Activated gamma-delta T cell treated with anti-CD3 and anti-CD28 coated beads, Interleukin-2, amount 50 U/mL, for 16 hours (primary cell): Measurements from ENCODE around the gene CBX3.
"Not testable (repeated sequence)": the region's sequence is repeated elsewhere in the genome, so short reads cannot be mapped to it uniquely, and the experiment has no call there.

Experiments
- DNase-seq: peaks from one replicate; pipeline ENCODE4 v3.0.0-alpha.2; 2020; ENCODE audit warnings: low read depth

CBX3 gene

DNA sequence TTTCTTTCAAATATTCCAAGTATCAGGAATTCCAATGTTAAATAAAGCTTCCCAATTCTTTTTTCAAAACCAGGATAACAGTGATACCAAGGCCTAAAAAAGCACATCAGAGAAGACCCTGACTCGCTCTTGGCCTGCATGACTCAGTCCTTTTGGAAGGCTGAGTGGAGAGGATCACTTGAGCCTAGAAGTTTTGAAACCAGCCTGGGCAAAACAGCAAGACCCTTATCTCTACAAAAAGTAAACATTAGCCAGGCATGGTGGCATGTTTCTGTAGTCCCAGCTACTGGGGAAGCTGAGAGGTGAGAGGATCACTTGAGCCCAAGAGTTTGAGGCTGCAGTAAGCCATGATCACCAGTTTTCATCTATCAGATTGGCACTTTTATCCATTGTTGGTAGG, 30.9 kb upstream of the CBX3 start:
- DNase-seq = no peak

DNA sequence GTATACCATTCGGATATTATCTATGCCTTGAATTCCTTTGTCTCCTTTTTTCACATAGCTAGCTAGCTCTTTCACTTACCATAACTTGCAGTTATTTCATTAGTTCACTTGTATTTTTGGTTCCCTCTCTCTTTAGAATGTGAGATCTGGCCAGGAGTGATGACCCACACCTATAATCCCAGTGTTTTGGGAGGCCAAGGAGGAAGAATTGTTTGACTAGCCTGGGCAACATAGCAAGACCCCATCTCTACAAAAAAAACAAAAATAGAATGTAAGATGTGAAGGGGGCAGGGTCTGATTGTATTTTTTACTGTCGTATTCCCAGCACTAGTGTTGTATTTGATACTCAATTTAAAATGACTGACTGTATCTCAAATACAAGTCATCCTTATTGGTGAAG, 29.9 kb upstream of the CBX3 start:
- no peak for DNase-seq

DNA sequence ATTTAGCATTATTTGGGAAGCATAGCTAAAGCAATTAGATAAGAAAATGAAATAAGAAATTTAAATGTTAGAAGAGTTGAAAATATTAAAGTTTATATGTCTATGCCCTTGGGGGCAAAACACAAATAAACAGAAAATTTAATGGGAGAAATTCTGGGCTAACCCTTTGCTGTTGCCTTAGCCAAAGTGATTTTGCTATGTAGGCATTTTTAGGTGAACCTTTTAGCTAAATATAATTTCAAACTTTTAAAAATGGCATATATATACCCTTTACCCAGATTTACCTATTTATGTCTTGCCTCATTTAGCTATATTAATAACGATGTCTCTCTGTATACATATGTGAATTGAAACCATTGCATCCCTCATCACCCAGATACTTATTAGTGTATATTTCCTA, 29.5 kb upstream of the CBX3 start:
- DNase-seq = no peak

DNA sequence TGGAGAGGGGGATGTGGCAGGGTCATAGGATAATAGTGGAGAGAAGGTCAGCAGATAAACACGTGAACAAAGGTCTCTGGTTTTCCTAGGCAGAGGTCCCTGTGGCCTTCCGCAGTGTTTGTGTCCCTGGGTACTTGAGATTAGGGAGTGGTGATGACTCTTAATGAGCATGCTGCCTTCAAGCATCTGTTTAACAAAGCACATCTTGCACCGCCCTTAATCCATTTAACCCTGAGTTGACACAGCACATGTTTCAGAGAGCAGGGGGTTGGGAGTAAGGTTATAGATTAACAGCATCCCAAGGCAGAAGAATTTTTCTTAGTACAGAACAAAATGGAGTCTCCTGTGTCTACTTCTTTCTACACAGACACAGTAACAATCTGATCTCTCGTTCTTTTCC, 25.6 kb upstream of the CBX3 start:
- not testable (repeated sequence) for DNase-seq

DNA sequence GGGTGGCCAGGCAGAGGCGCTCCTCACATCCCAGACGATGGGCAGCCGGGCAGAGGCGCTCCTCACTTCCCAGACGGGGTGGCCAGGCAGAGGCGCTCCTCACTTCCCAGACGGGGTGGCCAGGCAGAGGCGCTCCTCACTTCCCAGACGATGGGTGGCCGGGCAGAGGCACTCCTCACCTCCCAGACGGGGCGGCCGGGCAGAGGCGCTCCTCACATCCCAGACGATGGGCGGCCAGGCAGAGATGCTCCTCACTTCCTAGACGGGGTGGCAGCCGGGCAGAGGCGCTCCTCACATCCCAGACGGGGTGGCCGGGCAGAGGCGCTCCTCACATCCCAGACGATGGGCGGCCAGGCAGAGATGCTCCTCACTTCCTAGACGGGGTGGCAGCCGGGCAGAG, 24.8 kb upstream of the CBX3 start:
- not testable (repeated sequence) for DNase-seq

DNA sequence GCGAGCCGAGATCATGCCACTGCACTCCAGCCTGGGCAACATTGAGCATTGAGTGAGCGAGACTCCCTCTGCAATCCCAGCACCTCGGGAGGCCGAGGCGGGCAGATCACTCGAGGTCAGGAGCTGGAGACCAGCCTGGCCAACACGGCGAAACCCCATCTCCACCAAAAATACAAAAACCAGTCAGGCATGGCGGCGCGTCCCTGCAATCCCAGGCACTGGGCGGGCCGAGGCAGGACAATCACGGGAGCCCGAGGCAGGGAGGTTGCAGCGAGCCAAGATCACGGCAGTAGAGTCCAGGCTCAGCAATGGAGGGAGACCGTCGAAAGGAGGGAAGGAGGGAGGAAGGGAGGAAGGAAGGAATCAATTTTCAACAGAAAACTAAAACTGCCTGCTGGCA, 24.3 kb upstream of the CBX3 start:
- DNase-seq = not testable (repeated sequence)

DNA sequence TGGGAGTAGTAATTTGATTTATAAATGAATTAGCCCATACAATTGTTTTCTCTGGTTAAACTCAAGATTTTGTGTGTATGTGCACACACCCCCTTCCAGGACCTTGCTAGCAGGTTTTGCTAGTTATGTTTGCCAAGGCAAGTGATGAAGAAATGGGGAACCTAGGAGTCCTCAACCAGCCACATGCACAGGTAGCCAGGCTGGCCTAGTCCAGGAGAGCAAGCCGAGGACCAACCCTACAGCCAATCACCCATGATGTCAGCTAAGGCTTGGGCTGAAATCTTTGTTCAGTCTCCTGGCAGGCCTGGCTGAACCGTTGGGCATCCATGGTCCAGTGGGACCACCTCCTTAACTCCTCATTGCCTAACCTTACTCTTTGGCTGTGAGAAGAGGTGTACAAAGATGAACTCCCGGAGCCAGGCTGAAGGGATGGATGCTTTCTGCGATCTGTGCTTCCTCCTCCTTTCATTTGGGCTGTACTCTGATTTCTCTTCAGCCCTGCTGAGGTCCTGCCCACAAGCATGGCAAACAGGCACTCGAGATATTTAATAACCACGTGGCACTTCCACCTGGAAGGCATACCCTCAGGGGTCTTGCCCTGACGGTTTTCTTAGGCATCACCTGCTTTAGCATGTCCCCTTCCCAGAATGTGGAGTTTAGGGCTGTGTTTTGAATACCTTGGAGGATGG, 23.1 kb upstream of the CBX3 start:
- no peak for DNase-seq

DNA sequence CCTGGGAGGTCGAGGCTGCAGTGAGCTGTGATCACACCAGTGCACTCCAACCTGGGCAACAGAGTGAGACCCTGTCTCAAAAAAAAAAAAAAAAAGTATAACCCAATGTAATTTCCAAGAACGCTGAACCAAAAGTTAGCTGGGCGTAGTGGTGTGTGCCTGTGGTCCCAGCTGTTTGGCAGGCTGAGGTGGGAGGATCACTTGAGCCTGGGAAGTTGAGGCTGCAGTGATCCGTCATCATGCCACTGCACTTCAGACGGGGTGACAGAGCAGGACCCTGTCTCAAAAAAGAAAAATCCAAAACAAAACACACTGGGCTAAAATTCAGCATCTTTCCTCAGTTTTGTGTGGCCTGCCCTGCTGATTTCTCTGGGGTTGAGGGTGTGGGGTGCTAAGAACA, 22.1 kb upstream of the CBX3 start:
- DNase-seq = no peak

DNA sequence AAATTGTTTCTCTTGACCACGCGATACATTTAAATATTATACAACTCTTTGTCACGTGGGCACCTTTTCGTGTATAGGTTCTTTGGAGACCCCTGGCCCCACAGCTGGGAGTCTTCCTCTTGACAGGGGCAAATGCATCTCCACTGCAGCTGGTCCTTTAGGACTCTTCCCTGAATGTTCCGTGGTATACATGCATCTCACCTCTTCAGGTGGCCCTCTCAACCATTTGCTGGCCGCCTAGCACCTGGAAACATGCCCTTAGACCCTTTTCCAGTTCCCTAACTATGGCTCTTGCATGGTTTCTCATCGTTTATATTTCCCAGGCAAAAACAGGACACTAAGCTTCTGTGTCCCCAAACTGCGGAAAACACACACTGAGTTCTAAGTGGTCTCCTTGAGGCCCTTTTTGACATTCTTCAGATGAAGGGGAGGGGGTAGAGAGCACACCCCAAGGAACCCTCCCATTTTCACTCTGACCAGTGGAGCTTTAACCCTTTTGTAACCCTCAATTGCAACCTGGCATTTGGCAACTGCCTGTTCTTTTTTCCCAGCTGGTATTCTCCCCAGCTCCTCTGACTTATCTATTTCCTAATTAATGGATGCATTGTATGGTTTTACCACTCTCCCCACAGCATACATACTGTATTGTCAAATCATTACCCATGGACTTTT, 21.6 kb upstream of the CBX3 start:
- DNase-seq = no peak

DNA sequence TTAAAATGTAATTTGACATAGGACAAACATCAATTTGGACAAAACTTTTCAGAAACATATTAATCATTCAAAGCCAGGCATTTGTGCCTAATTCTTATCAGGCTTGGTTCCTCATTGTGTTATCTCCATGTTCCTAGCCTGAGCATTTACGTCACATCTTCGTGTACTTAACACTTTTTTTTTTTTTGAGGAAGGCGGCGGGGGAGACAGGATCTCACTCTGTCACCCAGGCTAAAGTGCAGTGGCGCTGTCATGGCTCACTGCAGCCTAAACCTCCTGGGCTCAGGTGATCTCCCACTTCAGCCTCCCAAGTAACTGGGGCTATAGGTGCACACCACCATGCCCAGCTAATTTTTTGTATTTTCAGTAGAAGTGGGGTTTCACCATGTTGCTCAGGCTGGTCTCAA, 20.8 kb upstream of the CBX3 start:
- no peak for DNase-seq

DNA sequence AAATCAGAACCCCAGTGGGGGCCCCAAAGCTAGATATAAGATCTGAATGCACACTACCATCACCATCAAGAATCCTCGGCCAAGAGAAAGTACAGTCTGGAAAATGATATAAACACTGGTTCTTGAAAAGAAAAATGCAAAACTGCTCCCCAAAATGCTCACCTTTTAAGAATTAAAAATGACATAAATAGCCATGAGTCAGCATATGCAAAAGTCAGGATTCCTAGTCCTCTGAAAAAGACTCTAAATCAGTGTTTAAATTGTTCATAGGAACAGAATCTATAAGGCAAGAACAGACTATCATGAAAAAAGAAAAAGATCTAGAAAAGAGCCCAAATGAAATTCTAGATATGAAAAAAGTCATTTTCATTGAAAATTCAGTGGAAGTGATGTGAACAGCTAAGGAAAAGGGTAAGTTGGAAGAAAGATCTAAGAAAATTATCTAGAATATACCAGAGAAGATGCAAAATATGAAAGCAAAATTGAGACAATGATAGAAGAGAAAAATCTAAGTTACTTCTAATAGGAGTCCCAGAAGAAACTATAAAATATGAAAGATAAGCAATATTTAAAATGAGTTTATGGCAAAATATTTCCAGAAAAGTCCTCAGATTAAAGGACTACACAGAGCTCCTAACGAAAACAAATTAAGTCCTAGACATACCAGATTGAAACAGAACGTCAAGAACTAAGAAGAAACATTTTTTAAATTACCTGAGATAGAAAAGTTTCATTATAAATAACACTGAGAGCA, 19.9 kb upstream of the CBX3 start:
- no peak for DNase-seq

DNA sequence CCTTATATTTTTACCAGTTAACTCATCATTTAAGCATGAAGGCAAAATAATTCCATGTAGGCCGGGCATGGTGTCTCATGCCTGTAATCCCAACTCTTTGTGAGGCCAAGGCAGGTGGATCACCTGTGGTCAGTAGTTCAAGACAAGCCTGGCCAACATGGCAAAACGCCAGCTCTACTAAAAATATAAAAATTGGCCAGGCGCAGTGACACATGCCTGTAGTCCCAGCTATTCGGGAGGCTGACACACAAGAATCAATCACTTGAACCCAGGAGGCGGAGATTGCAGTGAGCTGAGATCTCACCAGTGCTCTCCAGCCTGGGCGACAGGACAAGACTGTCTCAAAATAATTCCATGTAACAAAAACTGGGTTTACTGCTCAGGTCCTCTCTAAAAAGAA, 19.3 kb upstream of the CBX3 start:
- DNase-seq = no peak

DNA sequence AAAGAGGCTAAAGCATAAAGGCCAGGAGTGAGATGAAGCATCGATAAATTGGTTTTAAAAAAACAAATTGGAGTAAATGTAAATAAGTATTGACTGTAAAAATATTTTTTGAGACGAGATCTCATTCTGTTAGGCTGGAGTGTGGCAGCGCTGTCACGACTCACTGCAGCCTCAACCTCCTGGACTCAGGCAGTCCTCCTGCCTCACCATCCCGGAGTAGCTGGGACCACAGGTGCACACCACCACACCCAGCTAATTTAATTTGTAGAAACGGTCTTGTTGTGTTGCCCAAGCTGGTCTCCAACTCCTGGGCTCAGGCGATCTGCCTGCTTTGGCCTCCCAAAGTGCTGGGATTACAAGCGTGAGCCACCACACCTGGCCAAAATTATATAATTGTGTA, 18.8 kb upstream of the CBX3 start:
- no peak for DNase-seq

DNA sequence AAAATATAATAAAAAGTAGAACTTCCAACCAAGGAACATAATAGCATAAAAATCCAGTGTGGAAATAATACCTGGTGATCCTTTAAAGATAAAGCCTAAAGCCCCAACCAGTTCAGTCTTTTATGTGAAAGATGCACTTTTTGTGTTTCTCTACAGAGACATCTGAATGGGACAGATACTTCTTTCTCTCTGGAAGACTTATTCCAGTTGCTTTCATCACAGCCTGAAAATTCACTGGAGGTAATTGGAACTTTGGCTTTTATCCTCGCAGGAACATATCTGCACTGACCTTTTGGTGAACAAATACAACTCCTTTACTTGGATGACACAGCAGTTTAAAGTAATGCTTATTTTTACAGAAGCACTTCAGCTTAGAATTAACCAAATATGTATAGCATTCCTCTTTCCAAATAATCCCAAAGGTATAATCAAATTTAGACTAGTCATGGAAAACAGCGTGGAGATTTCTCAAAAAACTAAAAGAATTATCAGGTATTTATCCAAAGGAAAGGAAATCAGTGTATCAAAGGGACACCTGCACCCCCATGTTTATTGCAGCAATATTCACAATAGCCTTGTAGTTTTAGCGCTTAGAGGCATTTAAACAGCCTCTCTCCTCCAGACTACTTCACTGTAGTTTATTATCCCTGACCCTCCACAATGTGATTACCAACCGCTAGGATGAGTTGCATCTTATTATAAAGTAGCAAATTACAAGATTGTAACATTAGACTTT, 17.8 kb upstream of the CBX3 start:
- no peak for DNase-seq

DNA sequence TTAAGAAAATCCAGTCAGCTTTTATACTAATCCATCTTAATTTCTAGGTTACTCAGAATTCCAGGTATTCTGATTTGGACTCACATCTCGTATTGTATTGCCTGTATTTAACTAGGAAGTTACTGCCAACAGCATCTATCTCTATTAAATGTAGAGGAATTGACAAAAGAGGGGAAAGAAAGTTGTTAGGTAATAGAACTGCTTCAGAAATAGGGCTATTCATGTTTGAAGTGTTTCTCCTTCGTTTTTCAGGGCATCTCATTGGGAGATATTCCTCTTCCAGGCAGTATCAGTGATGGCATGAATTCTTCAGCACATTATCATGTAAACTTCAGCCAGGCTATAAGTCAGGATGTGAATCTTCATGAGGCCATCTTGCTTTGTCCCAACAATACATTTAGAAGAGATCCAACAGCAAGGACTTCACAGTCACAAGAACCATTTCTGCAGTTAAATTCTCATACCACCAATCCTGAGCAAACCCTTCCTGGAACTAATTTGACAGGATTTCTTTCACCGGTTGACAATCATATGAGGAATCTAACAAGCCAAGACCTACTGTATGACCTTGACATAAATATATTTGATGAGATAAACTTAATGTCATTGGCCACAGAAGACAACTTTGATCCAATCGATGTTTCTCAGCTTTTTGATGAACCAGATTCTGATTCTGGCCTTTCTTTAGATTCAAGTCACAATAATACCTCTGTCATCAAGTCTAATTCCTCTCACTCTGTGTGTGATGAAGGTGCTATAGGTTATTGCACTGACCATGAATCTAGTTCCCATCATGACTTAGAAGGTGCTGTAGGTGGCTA, 17.1 kb upstream of the CBX3 start:
- DNase-seq = not testable (repeated sequence)

DNA sequence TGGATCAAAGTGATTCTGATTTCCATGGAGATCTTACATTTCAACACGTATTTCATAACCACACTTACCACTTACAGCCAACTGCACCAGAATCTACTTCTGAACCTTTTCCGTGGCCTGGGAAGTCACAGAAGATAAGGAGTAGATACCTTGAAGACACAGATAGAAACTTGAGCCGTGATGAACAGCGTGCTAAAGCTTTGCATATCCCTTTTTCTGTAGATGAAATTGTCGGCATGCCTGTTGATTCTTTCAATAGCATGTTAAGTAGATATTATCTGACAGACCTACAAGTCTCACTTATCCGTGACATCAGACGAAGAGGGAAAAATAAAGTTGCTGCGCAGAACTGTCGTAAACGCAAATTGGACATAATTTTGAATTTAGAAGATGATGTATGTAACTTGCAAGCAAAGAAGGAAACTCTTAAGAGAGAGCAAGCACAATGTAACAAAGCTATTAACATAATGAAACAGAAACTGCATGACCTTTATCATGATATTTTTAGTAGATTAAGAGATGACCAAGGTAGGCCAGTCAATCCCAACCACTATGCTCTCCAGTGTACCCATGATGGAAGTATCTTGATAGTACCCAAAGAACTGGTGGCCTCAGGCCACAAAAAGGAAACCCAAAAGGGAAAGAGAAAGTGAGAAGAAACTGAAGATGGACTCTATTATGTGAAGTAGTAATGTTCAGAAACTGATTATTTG, 16.3 kb upstream of the CBX3 start:
- no peak for DNase-seq

DNA sequence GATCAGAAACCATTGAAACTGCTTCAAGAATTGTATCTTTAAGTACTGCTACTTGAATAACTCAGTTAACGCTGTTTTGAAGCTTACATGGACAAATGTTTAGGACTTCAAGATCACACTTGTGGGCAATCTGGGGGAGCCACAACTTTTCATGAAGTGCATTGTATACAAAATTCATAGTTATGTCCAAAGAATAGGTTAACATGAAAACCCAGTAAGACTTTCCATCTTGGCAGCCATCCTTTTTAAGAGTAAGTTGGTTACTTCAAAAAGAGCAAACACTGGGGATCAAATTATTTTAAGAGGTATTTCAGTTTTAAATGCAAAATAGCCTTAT, 15.7 kb upstream of the CBX3 start:
- DNase-seq = no peak

DNA sequence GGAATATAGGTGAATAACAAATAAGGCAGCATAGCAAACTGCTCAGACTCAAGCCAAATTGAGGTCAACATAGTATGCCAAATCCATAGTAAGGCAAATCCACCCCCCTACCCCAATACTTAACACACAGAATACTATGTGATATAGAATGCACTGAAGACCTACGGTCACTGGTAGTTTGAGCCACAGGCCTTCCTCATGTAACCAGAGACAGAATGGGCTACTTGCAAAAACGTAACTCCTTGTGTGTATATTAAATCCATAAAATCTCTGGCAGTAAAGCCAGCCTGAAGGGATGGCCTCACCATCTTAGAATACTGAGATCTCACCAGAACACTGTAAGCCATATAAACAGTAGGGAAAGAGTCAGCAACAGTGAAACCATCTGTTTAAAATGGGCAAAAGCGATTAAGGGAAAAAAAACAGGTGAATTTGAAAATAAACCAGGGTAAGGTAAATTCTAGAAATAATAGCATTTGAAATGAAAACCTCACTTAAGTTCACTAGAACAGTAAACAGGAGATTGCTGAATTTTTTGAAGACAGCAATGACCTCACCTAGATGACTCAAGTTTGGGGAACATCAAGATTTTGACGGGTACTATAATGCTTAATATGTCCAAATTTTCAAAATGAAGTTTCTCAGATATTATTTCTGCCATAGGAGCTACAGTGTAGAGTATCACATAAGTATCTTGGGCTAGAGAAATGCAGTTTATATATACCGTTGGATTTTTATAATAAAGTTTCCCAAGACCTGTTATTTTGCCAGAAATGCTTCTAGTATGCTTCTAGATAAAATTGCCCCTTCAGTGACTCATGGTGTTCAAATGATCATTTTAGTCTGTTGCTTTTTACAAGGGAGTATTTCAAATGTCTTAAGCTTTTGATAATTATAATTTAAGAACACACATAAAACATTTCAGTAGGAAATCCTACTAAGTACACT, 14.9 kb upstream of the CBX3 start:
- no peak for DNase-seq

DNA sequence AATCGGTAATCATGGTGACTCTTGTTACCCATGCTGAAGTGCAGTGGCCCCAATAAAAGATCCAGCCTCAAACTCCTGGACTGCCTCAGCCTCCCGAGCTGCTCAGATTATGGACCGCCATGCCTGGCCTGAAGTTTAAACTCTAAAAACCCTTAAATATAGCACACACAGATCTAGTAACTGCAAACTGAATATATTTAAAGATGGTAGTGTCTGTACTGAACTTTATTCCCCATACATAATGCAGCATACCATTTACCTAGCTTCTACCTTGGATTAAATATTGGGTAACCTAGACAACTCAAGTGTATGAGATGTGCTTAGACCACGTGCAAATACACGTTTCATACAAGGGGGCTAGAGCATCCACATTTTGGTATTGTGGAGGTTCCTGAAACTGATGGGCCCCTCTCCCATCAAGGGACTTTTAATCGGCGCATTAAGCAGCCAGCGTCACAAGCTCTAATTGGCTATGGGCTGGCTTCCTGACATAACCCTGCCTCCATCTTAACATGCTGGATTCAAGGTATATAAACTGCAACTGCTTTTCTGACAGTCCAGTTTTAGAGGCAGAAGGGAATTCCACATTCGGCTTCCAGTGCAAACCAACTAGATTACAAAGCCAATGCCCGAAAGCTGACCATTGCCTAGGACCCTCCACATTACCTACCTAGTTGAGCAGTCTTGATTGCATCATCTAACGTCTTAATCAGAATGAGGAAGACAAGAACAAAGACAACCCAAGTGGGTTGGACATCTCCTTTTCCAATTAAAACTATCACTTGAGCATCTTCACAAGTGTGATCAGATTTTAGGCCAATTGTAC, 14.0 kb upstream of the CBX3 start:
- no peak for DNase-seq
